Caco-2 (cell line): ENCODE results near the gene LITAF. TPM values are rescaled to one million over a fixed set of nuclear protein-coding genes. Genes with fewer than 3 reads are reported as not detected.

Experiments used
- BruUV-seq: library from RNA; stranded (reverse); fragments of 400-500 nt; replicated peaks from 2 replicates; lab custom pipeline; 2021; lab: Mats Ljungman, UMichigan
- CTCF ChIA-PET: fragments of 300-600 bp; sonication (Branson Sonifier 250); formaldehyde crosslinking; loops from one replicate; lab custom pipeline; 2022; ENCODE audit warnings: antibody characterized with exemption; lab: Charles Lee
- POLR2A ChIA-PET: fragments of 300-600 bp; sonication (Branson Sonifier 250); formaldehyde crosslinking; loops from one replicate; lab custom pipeline; 2022; ENCODE audit warnings: antibody characterized with exemption; lab: Charles Lee
- DNase-seq, 2 experiments: peaks; one replicate each; pipeline versions ENCODE4 v3.0.0 to v3.0.0-alpha.2; 2020 to 2022
- H3K27me3 ChIP-seq: replicated peaks from 2 replicates; pipeline ENCODE4 v1.6.0; 2011; ENCODE audit warnings: low read length; ENCODE audit not compliant: control insufficient read depth, insufficient read depth
- H3K36me3 ChIP-seq: 2 replicates; pipeline ENCODE4 v1.5.1; 2011; ENCODE audit warnings: low read length; ENCODE audit not compliant: control insufficient read depth, insufficient read depth
- H3K4me1 ChIP-seq: fragments of 250-450 bp; sonication (Bioruptor Pico); 2 replicates; pipeline ENCODE4 v1.5.1; 2020; ENCODE audit warnings: mild to moderate bottlenecking
- H3K4me3 ChIP-seq: 2 replicates; pipeline ENCODE4 v1.5.1; 2011; ENCODE audit warnings: low read depth, mild to moderate bottlenecking, control low read depth, low read length
- H3K9me3 ChIP-seq: fragments of 250-450 bp; sonication (Bioruptor Pico); 2 replicates; pipeline ENCODE4 v1.5.1; 2020; ENCODE audit warnings: mild to moderate bottlenecking, moderate library complexity
- H3K27ac Mint-ChIP-seq: one replicate; pipeline ENCODE4 v1.8.0; 2022; ENCODE audit warnings: mixed read lengths; ENCODE audit not compliant: unreplicated experiment
- H3K27me3 Mint-ChIP-seq: one replicate; pipeline ENCODE4 v1.8.0; 2022; ENCODE audit warnings: mixed read lengths; ENCODE audit not compliant: insufficient read depth, unreplicated experiment
- H3K36me3 Mint-ChIP-seq: one replicate; pipeline ENCODE4 v1.8.0; 2022; ENCODE audit warnings: mild to moderate bottlenecking, mixed read lengths; ENCODE audit not compliant: insufficient read depth, unreplicated experiment
- H3K4me1 Mint-ChIP-seq: one replicate; pipeline ENCODE4 v1.8.0; 2022; ENCODE audit warnings: low read depth, mixed read lengths; ENCODE audit not compliant: unreplicated experiment
- H3K4me3 Mint-ChIP-seq: one replicate; pipeline ENCODE4 v1.8.0; 2022; ENCODE audit warnings: mild to moderate bottlenecking, moderate library complexity, mixed read lengths; ENCODE audit not compliant: unreplicated experiment
- H3K9me3 Mint-ChIP-seq: one replicate; pipeline ENCODE4 v1.8.0; 2022; ENCODE audit warnings: mixed read lengths; ENCODE audit not compliant: unreplicated experiment
- intact Hi-C: fragments of 100-400 bp; cut with micrococcal nuclease; formaldehyde crosslinking; loops from one replicate; pipeline ENCODE4 v1.10.0; 2022; ENCODE audit not compliant: unreplicated experiment
- total RNA-seq: library from RNA; stranded (reverse); gene quantifications from 2 replicates; pipeline ENCODE4 v1.2.3, GENCODE V29; 2022
- TF ChIP-seq, protein P1 (sequence below), 2 experiments: fragments of 200-600 bp in 1 of 2; IDR thresholded peaks; 1 replicate in 1 of 2; 2 replicates in 1 of 2; pipeline versions ENCODE4 v1.5.1 to v1.8.0; 2011 to 2022; ENCODE audit warnings: antibody characterized with exemption in 1 of 2, control low read depth in 1 of 2, inconsistent platforms in 1 of 2, low read depth in 1 of 2, low read length in 1 of 2, mild to moderate bottlenecking in 1 of 2, moderate library complexity in 1 of 2; ENCODE audit not compliant: insufficient read depth in 1 of 2, severe bottlenecking in 1 of 2, unreplicated experiment in 1 of 2

The LITAF gene
- total RNA-seq, 1 experiment from 2014 or later, result 60.9 TPM

- Mint-ChIP-seq H3K4me1 (no peaks in the 10 kb centered on the region), H3K9me3 (no peaks in the 10 kb centered on the region), H3K36me3 (peaks cover 18% of the 10 kb centered on the region), H3K4me3 (no peak overlapping the region), H3K27me3 (no peaks in the 10 kb centered on the region), H3K27ac (no peak overlapping the region)
- ChIA-PET POLR2A (no interaction called here), CTCF (no interaction called here)
- no peaks in the 10 kb centered on the region for H3K27me3 ChIP-seq
- H3K4me3 ChIP-seq, result no peak overlapping the region
- intact Hi-C loops, result no loop called here
- TF ChIP-seq, protein P1, sequence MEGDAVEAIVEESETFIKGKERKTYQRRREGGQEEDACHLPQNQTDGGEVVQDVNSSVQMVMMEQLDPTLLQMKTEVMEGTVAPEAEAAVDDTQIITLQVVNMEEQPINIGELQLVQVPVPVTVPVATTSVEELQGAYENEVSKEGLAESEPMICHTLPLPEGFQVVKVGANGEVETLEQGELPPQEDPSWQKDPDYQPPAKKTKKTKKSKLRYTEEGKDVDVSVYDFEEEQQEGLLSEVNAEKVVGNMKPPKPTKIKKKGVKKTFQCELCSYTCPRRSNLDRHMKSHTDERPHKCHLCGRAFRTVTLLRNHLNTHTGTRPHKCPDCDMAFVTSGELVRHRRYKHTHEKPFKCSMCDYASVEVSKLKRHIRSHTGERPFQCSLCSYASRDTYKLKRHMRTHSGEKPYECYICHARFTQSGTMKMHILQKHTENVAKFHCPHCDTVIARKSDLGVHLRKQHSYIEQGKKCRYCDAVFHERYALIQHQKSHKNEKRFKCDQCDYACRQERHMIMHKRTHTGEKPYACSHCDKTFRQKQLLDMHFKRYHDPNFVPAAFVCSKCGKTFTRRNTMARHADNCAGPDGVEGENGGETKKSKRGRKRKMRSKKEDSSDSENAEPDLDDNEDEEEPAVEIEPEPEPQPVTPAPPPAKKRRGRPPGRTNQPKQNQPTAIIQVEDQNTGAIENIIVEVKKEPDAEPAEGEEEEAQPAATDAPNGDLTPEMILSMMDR (IDR thresholded peaks at IDR 0.05; ENCODE audit: insufficient read depth in 1 of 2, low read depth in 1 of 2, low read length in 1 of 2, severe bottlenecking in 1 of 2, unreplicated experiment in 1 of 2), result no peak
- no TSS peak for BruUV-seq
- H3K9me3 ChIP-seq, result no peaks in the 10 kb centered on the region
- no peaks in the 10 kb centered on the region for H3K36me3 ChIP-seq
- H3K4me1 ChIP-seq, result 0 out of 2 replicates have a peak, but pooled peaks cover 4% of the 10 kb centered on the region
- no peak for DNase-seq
These were observed 23.2 kb downstream of the LITAF start for GRCh38 chr16:11563493-11564040.

DNA sequence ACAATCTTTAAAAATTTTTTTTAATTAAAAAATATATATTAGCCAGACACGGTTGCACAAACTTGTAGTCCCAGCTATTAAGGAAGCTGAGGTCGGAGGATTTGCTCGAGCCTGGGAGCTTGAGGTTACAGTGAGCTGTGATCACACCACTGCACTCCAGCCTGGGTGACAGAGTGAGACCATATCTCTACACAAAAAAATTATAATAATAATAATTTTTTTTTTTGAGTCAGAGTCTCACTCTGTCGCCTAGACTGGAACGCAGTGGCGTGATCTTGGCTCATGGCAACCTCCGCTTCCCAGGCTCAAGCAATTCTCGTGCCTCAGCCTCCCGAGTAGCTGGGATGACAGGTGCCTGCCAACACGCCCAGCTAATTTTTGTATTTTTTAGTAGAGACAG is 23.8 kb downstream of the LITAF start:
- Mint-ChIP-seq H3K27me3 (no peaks in the 10 kb centered on the region), H3K4me3 (no peak overlapping the region), H3K4me1 (no peaks in the 10 kb centered on the region), H3K9me3 (no peaks in the 10 kb centered on the region), H3K36me3 (peaks cover 13% of the 10 kb centered on the region), H3K27ac (no peak overlapping the region)
- POLR2A ChIA-PET, result no interaction called here
- no peak for DNase-seq
- intact Hi-C loops, result no loop called here
- no TSS peak for BruUV-seq
- H3K9me3 ChIP-seq, result no peaks in the 10 kb centered on the region
- H3K4me1 ChIP-seq, result 0 out of 2 replicates have a peak, but pooled peaks cover 4% of the 10 kb centered on the region
- TF ChIP-seq, protein P1 (IDR thresholded peaks at IDR 0.05; ENCODE audit: insufficient read depth in 1 of 2, low read depth in 1 of 2, low read length in 1 of 2, severe bottlenecking in 1 of 2, unreplicated experiment in 1 of 2), result no peak
- H3K4me3 ChIP-seq, result no peak overlapping the region
- no peaks in the 10 kb centered on the region for H3K27me3 ChIP-seq
- no peaks in the 10 kb centered on the region for H3K36me3 ChIP-seq
- CTCF ChIA-PET, result no interaction called here

DNA sequence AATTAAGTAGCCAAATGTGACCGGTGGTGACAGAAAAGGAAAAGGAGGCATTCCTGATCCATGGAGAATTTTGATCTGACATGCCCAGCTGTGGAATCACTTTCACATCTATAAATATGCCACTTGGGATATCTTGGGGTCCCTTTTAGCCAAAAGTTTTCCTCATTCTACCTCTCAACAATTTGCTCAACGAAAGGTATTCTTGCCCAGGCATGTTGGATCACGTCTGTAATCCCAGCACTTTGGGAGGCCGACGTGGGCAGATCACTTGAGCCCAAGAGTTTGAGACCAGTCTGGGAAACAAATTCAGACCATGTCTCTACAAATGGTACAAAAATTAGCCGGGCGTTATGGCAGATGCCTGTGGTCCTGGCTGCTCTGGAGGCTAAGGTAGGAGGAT is 24.3 kb downstream of the LITAF start:
- H3K27ac Mint-ChIP-seq, result no peak overlapping the region
- Histone ChIP-seq H3K27me3 (no peaks in the 10 kb centered on the region), H3K4me1 (0 out of 2 replicates have a peak, but pooled peaks cover 4% of the 10 kb centered on the region), H3K9me3 (no peaks in the 10 kb centered on the region), H3K4me3 (no peak overlapping the region), H3K36me3 (no peaks in the 10 kb centered on the region)
- no peaks in the 10 kb centered on the region for H3K27me3 Mint-ChIP-seq
- intact Hi-C loops, result no loop called here
- H3K36me3 Mint-ChIP-seq, result peaks cover 10% of the 10 kb centered on the region
- no TSS peak for BruUV-seq
- no peak overlapping the region for H3K4me3 Mint-ChIP-seq
- TF ChIP-seq, protein P1 (IDR thresholded peaks at IDR 0.05; ENCODE audit: insufficient read depth in 1 of 2, low read depth in 1 of 2, low read length in 1 of 2, severe bottlenecking in 1 of 2, unreplicated experiment in 1 of 2), result no peak
- H3K9me3 Mint-ChIP-seq, result no peaks in the 10 kb centered on the region
- ChIA-PET CTCF (no interaction called here), POLR2A (no interaction called here)
- H3K4me1 Mint-ChIP-seq, result no peaks in the 10 kb centered on the region
- DNase-seq, result no peak
